Thymus (tissue), 11 donors: ENCODE data around the gene CTSW. TPM values are rescaled to one million over a fixed set of nuclear protein-coding genes. Genes with fewer than 3 reads are reported as not detected.

Source experiments
- DNase-seq, 9 donors: peaks; one replicate each; pipeline ENCODE4 v3.0.0-alpha.2; 2013; ENCODE audit warnings: low spot score in 9 of 9, low read depth in 6 of 9, missing footprints in 1 of 9
- H3K27ac ChIP-seq, 2 donors: one replicate each; pipeline ENCODE4 v1.5.1; 2013; ENCODE audit warnings: control low read depth in 1 of 2, low read depth in 1 of 2, low read length in 1 of 2, mild to moderate bottlenecking in 1 of 2, moderate library complexity in 1 of 2
- H3K27me3 ChIP-seq, 2 donors: one replicate each; pipeline ENCODE4 v1.5.1; 2013; ENCODE audit warnings: low read length in 1 of 2; ENCODE audit not compliant: control insufficient read depth in 2 of 2, insufficient read depth in 1 of 2
- H3K36me3 ChIP-seq, 2 donors: one replicate each; pipeline ENCODE4 v1.5.1; 2013; ENCODE audit warnings: low read length in 1 of 2, mild to moderate bottlenecking in 1 of 2, moderate library complexity in 1 of 2; ENCODE audit not compliant: control insufficient read depth in 2 of 2, insufficient read depth in 2 of 2
- H3K4me1 ChIP-seq, 2 donors: one replicate each; pipeline ENCODE4 v1.5.1; 2013; ENCODE audit warnings: low read length in 2 of 2; ENCODE audit not compliant: control insufficient read depth in 2 of 2, insufficient read depth in 2 of 2
- H3K4me3 ChIP-seq, 2 donors: one replicate each; pipeline ENCODE4 v1.5.1; 2013; ENCODE audit warnings: low read length in 2 of 2, control low read depth in 1 of 2, mild to moderate bottlenecking in 1 of 2
- H3K9me3 ChIP-seq, 2 donors: one replicate each; pipeline ENCODE4 v1.5.1; 2013; ENCODE audit warnings: low read length in 1 of 2, mild to moderate bottlenecking in 1 of 2; ENCODE audit not compliant: control insufficient read depth in 2 of 2, insufficient read depth in 1 of 2
- WGBS: extraction: QIAGEN DNeasy Blood & Tissue Kit; methylation state at CpG from one replicate; pipeline ENCODE4 v1.1.7; 2013; 5-methylcytosine and 5-hydroxymethylcytosine counted together
- polyA plus RNA-seq: library from polyadenylated mRNA; stranded (reverse); fragments of 200-250 nt; gene quantifications from one replicate; pipeline ENCODE4 v1.2.3, GENCODE V29; 2013
- total RNA-seq: library from RNA; stranded (reverse); fragments of 120-200 nt; gene quantifications from one replicate; pipeline ENCODE4 v1.2.4, GENCODE V29; 2013
- donor health status: healthy.

CTSW gene
- total and polyA plus RNA-seq, 2 donors, result 4.2 to 18.5 TPM

GRCh38 chr11:65922565-65922964 is 42.9 kb downstream of the CTSW start:
- DNase-seq, result no peak
- Histone ChIP-seq H3K9me3 (no peaks in the 10 kb centered on the region), H3K4me3 (no peak overlapping the region), H3K27me3 (no peaks in the 10 kb centered on the region), H3K27ac (no peak overlapping the region), H3K36me3 (peaks cover 20 to 33% of the 10 kb centered on the region in 2 donors), H3K4me1 (peaks cover 20 to 30% of the 10 kb centered on the region in 2 donors)
- WGBS, result 94% methylated on average over 3 of the region's 3 CpGs

DNA sequence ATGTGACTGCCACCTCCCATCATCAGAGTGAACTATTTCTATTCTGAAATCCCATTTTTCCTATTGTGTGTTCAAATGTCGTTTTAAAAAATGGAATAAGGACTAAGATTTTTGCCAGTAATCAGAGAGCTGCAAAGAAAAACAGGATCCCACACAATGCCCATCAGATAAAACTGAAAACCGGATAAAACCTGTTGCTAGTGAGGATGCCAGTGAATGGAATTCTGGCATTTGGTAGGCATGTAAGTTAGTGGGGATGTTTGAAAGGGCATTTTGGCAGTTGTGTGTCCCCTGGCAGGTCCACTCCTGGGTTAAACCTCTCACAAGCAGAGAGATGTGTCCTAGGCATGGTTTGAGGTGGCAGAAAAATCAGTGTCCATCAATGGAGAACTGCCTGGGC is 45.8 kb downstream of the CTSW start:
- WGBS, result 97% methylated on average over 2 of the region's 2 CpGs
- DNase-seq, result no peak
- H3K27me3 ChIP-seq, result no peaks in the 10 kb centered on the region
- peaks cover 19 to 31% of the 10 kb centered on the region in 2 donors for H3K36me3 ChIP-seq
- H3K27ac ChIP-seq, result no peak overlapping the region
- H3K4me1 ChIP-seq, result peaks cover 21 to 32% of the 10 kb centered on the region in 2 donors
- no peak overlapping the region for H3K4me3 ChIP-seq
- no peaks in the 10 kb centered on the region for H3K9me3 ChIP-seq

GRCh38 chr11:65927904-65928397 is 48.3 kb downstream of the CTSW start:
- Histone ChIP-seq H3K9me3 (no peaks in the 10 kb centered on the region), H3K27ac (peak overlapping the region; percentile 97 to 99), H3K4me1 (peaks cover 14 to 37% of the 10 kb centered on the region in 2 donors), H3K36me3 (peaks cover 5 to 9% of the 10 kb centered on the region in 2 donors), H3K27me3 (no peaks in the 10 kb centered on the region), H3K4me3 (peak overlapping the region; percentile 31 to 44)
- DNase-seq, result peak; percentile 65 to 96 (median 84)
- WGBS, result 8% methylated on average over 9 of the region's 9 CpGs

DNA sequence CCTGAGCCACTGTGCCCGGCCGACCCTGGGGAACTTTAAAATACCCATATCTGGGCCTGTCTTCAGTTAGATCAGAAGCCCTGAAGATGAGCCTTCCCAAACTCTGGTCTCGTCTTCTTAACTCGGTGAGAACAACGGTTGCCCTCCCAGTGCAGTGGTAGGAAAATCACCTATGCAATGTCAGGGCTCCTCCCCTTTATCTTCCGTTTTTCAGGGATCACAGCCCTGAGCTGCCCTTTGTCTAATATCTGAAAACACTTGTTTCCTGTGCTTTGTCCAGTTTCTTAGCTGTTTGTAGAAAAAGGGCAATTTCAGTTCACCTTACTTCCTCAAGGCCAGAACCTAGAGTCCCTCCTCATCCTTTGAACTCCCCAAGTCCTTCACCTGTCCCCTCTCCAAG is 49.0 kb downstream of the CTSW start:
- Histone ChIP-seq H3K4me1 (peaks cover 14 to 37% of the 10 kb centered on the region in 2 donors), H3K27ac (peak overlapping the region; percentile 97 to 99), H3K9me3 (no peaks in the 10 kb centered on the region), H3K27me3 (no peaks in the 10 kb centered on the region), H3K36me3 (peaks cover 3 to 4% of the 10 kb centered on the region in 2 donors), H3K4me3 (no peak overlapping the region)
- 35% methylated on average over 6 of the region's 6 CpGs for WGBS
- peak in 1 of 9 donors; percentile 45 for DNase-seq

DNA sequence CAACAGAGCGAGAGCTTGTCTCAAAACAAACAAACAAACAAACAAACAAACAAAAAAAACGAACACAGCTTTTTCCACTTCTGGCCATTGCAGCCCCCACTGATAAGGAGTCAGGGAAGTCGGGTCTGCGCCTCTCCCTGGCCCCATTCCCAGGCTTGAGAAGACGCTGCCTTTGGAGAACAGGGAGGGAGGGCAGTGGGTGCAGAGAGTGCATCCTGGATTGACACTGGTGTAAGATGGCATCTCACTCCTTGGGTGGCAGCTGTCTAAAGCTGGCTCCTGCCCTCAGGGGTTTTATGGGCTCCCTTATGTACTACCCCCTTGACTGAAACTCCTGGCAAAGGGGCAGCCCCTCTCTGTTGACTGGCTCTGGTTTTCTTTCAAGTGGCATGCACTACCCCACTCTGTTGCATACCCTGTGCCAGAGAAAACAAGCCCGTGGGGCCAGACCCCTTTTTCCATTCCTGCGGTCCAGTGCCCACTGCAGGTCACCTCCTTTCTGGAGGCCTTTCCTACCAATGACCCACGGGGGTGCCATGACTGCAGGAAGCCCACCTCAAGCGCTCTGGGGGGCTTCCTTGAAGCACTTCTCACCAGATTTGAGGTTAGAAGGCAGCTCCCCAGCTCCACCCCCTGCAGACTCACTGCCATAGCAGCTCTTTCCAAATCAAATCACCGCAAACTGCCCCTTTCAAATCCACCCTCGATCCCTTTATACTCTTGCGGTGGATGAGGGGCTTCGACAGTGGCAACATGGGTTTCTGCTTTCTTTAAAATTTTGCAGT is 52.3 kb downstream of the CTSW start:
- Histone ChIP-seq H3K27ac (no peak overlapping the region), H3K9me3 (no peaks in the 10 kb centered on the region), H3K4me3 (no peak overlapping the region), H3K36me3 (no peaks in the 10 kb centered on the region), H3K4me1 (peaks cover 14 to 36% of the 10 kb centered on the region in 2 donors), H3K27me3 (no peaks in the 10 kb centered on the region)
- peak in 1 of 9 donors; percentile 37 for DNase-seq
- 84% methylated on average over 13 of the region's 13 CpGs for WGBS

DNA sequence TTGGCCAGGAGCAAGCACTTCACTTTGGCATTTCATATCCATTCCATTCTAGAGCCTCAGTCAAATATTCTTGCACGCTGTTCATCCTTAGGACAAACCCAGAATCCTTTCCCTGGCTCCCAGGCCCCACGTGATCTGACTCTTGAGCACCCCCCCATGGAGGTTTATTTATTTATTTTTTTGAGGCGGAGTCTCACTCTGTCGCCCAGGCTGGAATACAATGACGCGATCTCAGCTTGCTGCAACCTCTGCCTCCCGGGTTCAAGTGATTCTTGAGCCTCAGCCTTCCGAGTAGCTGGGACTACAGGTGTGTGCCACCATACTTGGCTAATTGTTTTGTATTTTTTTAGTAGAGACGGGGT is 52.9 kb downstream of the CTSW start:
- Histone ChIP-seq H3K36me3 (no peaks in the 10 kb centered on the region), H3K4me3 (no peak overlapping the region), H3K27ac (no peak overlapping the region), H3K9me3 (no peaks in the 10 kb centered on the region), H3K27me3 (no peaks in the 10 kb centered on the region), H3K4me1 (peaks cover 12 to 30% of the 10 kb centered on the region in 2 donors)
- 79% methylated on average over 9 of the region's 9 CpGs for WGBS
- no peak for DNase-seq

Other genes with a start within 250 kb of the CTSW start
- gene SIPA1, start 241.7 kb upstream of the CTSW start, total RNA-seq, result 51.9 TPM
- 153 TPM for gene SIPA1, start 241.7 kb upstream of the CTSW start, polyA plus RNA-seq
- 17.1 TPM for gene RELA, start 216.9 kb upstream of the CTSW start, total RNA-seq
- 41.9 TPM for gene RELA, start 216.9 kb upstream of the CTSW start, polyA plus RNA-seq
- gene KAT5, start 167.6 kb upstream of the CTSW start, total RNA-seq, result 53.5 TPM
- gene KAT5, start 167.6 kb upstream of the CTSW start, polyA plus RNA-seq, result 104 TPM
- gene RNASEH2C, start 159.0 kb upstream of the CTSW start, total RNA-seq, result 85.9 TPM
- gene RNASEH2C, start 159.0 kb upstream of the CTSW start, polyA plus RNA-seq, result 49.4 TPM
- 5.3 TPM for gene AP5B1, start 98.9 kb upstream of the CTSW start, total RNA-seq
- 7.6 TPM for gene AP5B1, start 98.9 kb upstream of the CTSW start, polyA plus RNA-seq
- 0.47 TPM for gene OVOL1, start 92.8 kb upstream of the CTSW start, total RNA-seq
- 1.3 TPM for gene OVOL1, start 92.8 kb upstream of the CTSW start, polyA plus RNA-seq
- gene SNX32, start 45.9 kb upstream of the CTSW start, total RNA-seq, result 0.38 TPM
- 1.1 TPM for gene SNX32, start 45.9 kb upstream of the CTSW start, polyA plus RNA-seq
- gene CFL1, start 21.7 kb upstream of the CTSW start, total RNA-seq, result 1,006 TPM
- gene CFL1, start 21.7 kb upstream of the CTSW start, polyA plus RNA-seq, result 673 TPM
- gene MUS81, start 19.4 kb upstream of the CTSW start, total RNA-seq, result 46.8 TPM
- gene MUS81, start 19.4 kb upstream of the CTSW start, polyA plus RNA-seq, result 127 TPM
- gene EFEMP2, start 7.0 kb upstream of the CTSW start, total RNA-seq, result 11.9 TPM
- 41.8 TPM for gene EFEMP2, start 7.0 kb upstream of the CTSW start, polyA plus RNA-seq
- gene FIBP, start 8.6 kb downstream of the CTSW start, total RNA-seq, result 71.0 TPM
- gene FIBP, start 8.6 kb downstream of the CTSW start, polyA plus RNA-seq, result 70.9 TPM
- gene CCDC85B, start 10.8 kb downstream of the CTSW start, total RNA-seq, result 30.5 TPM
- 20.2 TPM for gene CCDC85B, start 10.8 kb downstream of the CTSW start, polyA plus RNA-seq
- 0.14 TPM for gene FOSL1, start 20.6 kb downstream of the CTSW start, total RNA-seq
- 3.8 TPM for gene FOSL1, start 20.6 kb downstream of the CTSW start, polyA plus RNA-seq
- gene C11orf68, start 39.2 kb downstream of the CTSW start, total RNA-seq, result 11.0 TPM
- 38.8 TPM for gene C11orf68, start 39.2 kb downstream of the CTSW start, polyA plus RNA-seq
- 200 TPM for gene DRAP1, start 39.6 kb downstream of the CTSW start, total RNA-seq
- 131 TPM for gene DRAP1, start 39.6 kb downstream of the CTSW start, polyA plus RNA-seq
- 0.09 TPM for gene TSGA10IP, start 65.6 kb downstream of the CTSW start, total RNA-seq
- 0.05 TPM for gene TSGA10IP, start 65.6 kb downstream of the CTSW start, polyA plus RNA-seq
- 35.4 TPM for gene SART1, start 81.9 kb downstream of the CTSW start, total RNA-seq
- gene SART1, start 81.9 kb downstream of the CTSW start, polyA plus RNA-seq, result 97.5 TPM
- gene EIF1AD, start 122.3 kb downstream of the CTSW start, total RNA-seq, result 24.7 TPM
- gene EIF1AD, start 122.3 kb downstream of the CTSW start, polyA plus RNA-seq, result 17.8 TPM
- 64.7 TPM for gene BANF1, start 122.7 kb downstream of the CTSW start, total RNA-seq
- gene BANF1, start 122.7 kb downstream of the CTSW start, polyA plus RNA-seq, result 172 TPM
- 0.66 TPM for gene CST6, start 132.2 kb downstream of the CTSW start, total RNA-seq
- 23.0 TPM for gene CST6, start 132.2 kb downstream of the CTSW start, polyA plus RNA-seq
- gene CATSPER1, start 146.6 kb downstream of the CTSW start, total RNA-seq, result 0.14 TPM
- 0.34 TPM for gene CATSPER1, start 146.6 kb downstream of the CTSW start, polyA plus RNA-seq
- gene GAL3ST3, start 169.3 kb downstream of the CTSW start, total RNA-seq, result 0.42 TPM
- gene GAL3ST3, start 169.3 kb downstream of the CTSW start, polyA plus RNA-seq, result 0.25 TPM
- 127 TPM for gene SF3B2, start 172.5 kb downstream of the CTSW start, total RNA-seq
- gene SF3B2, start 172.5 kb downstream of the CTSW start, polyA plus RNA-seq, result 147 TPM
- gene PACS1, start 190.4 kb downstream of the CTSW start, total RNA-seq, result 9.2 TPM
- gene PACS1, start 190.4 kb downstream of the CTSW start, polyA plus RNA-seq, result 29.5 TPM